ENCODE measurements around the gene BCORL1. TPM values are rescaled to one million over a fixed set of nuclear protein-coding genes. Genes with fewer than 3 reads are reported as not detected.

Gene BCORL1
- polyA plus RNA-seq, 6 donors from 2014 or later = 0.31 to 2.1 (median 0.70) TPM; not detected in 1

- no peak overlapping the region for H3K4me3 Mint-ChIP-seq
- H3K27ac Mint-ChIP-seq = no peak overlapping the region
- DNase-seq = no peak
- H3K9me3 Mint-ChIP-seq = no peaks in the 10 kb centered on the region
- peaks cover 3 to 4% (median 4%) of the 10 kb centered on the region in 3 donors for H3K4me1 Mint-ChIP-seq
- H3K27me3 Mint-ChIP-seq = peaks cover 0 to 21% (median 8%) of the 10 kb centered on the region in 3 donors
- no peaks in the 10 kb centered on the region for H3K36me3 Mint-ChIP-seq
- no peak for ATAC-seq (ENCODE audit: low read depth in 2 of 2)
These were observed 6.0 kb upstream of the BCORL1 start for GRCh38 chrX:129976441-129976840.

- Mint-ChIP-seq H3K9me3 (no peaks in the 10 kb centered on the region), H3K27ac (peak overlapping the region in 2 of 6 donors; percentile 49 to 76), H3K4me3 (peak overlapping the region in 7 of 8 donors; percentile 36 to 89 (median 79)), H3K36me3 (no peaks in the 10 kb centered on the region), H3K27me3 (peaks cover 0 to 2% (median 0%) of the 10 kb centered on the region in 3 donors), H3K4me1 (peaks cover 5 to 9% (median 5%) of the 10 kb centered on the region in 3 donors)
- ATAC-seq (ENCODE audit: low read depth in 2 of 2) (no peak), DNase-seq (no peak)
These were observed 3.1 kb upstream of the BCORL1 start for GRCh38 chrX:129979207-129979920.

- H3K27me3 Mint-ChIP-seq = no peaks in the 10 kb centered on the region
- peaks cover 11 to 15% (median 12%) of the 10 kb centered on the region in 3 donors for H3K4me1 Mint-ChIP-seq
- H3K36me3 Mint-ChIP-seq = no peaks in the 10 kb centered on the region
- no peaks in the 10 kb centered on the region for H3K9me3 Mint-ChIP-seq
- peak overlapping the region in 5 of 8 donors; percentile 29 to 82 (median 67) for H3K4me3 Mint-ChIP-seq
- H3K27ac Mint-ChIP-seq = no peak overlapping the region
- DNase-seq = peak; percentile 17
- ATAC-seq (ENCODE audit: low read depth in 2 of 2) = no peak
These were observed 2.4 kb upstream of the BCORL1 start for GRCh38 chrX:129980001-129980401.

- no peaks in the 10 kb centered on the region for H3K36me3 Mint-ChIP-seq
- H3K4me1 Mint-ChIP-seq = peaks cover 14 to 20% (median 16%) of the 10 kb centered on the region in 3 donors
- no peak for ATAC-seq (ENCODE audit: low read depth in 2 of 2)
- no peak for DNase-seq
- no peaks in the 10 kb centered on the region for H3K27me3 Mint-ChIP-seq
- peak overlapping the region in 1 of 6 donors; percentile 53 for H3K27ac Mint-ChIP-seq
- H3K4me3 Mint-ChIP-seq = peak overlapping the region in 1 of 8 donors; percentile 67
- no peaks in the 10 kb centered on the region for H3K9me3 Mint-ChIP-seq
These were observed 1.8 kb upstream of the BCORL1 start for GRCh38 chrX:129980540-129981199.

- H3K27ac Mint-ChIP-seq = peak overlapping the region in 2 of 6 donors; percentile 51 to 53
- H3K4me1 Mint-ChIP-seq = peaks cover 14 to 20% (median 16%) of the 10 kb centered on the region in 3 donors
- no peaks in the 10 kb centered on the region for H3K36me3 Mint-ChIP-seq
- H3K9me3 Mint-ChIP-seq = no peaks in the 10 kb centered on the region
- ATAC-seq (ENCODE audit: low read depth in 2 of 2) (no peak), DNase-seq (no peak)
- H3K4me3 Mint-ChIP-seq = no peak overlapping the region
- no peaks in the 10 kb centered on the region for H3K27me3 Mint-ChIP-seq
These were observed 1.3 kb upstream of the BCORL1 start for GRCh38 chrX:129981200-129981553.

- Mint-ChIP-seq H3K27me3 (no peaks in the 10 kb centered on the region), H3K27ac (peak overlapping the region in 2 of 6 donors; percentile 78 to 82), H3K36me3 (no peaks in the 10 kb centered on the region), H3K4me1 (peaks cover 15 to 21% (median 19%) of the 10 kb centered on the region in 3 donors), H3K4me3 (no peak overlapping the region), H3K9me3 (no peaks in the 10 kb centered on the region)
- DNase-seq (no peak), ATAC-seq (ENCODE audit: low read depth in 2 of 2) (no peak)
These were observed 609 bp upstream of the BCORL1 start for GRCh38 chrX:129981752-129982299.

GRCh38 chrX:129983575-129984110 lies 1.2 kb downstream of the BCORL1 start:
- no peaks in the 10 kb centered on the region for H3K9me3 Mint-ChIP-seq
- peak; percentile 12 for DNase-seq
- no peaks in the 10 kb centered on the region for H3K36me3 Mint-ChIP-seq
- no peak for ATAC-seq (ENCODE audit: low read depth in 2 of 2)
- H3K27ac Mint-ChIP-seq = peak overlapping the region in 1 of 6 donors; percentile 15
- no peak overlapping the region for H3K4me3 Mint-ChIP-seq
- H3K4me1 Mint-ChIP-seq = peaks cover 15 to 30% (median 21%) of the 10 kb centered on the region in 3 donors
- H3K27me3 Mint-ChIP-seq = no peaks in the 10 kb centered on the region

- H3K9me3 Mint-ChIP-seq = no peaks in the 10 kb centered on the region
- H3K27me3 Mint-ChIP-seq = no peaks in the 10 kb centered on the region
- peak overlapping the region in 4 of 6 donors; percentile 42 to 64 (median 54) for H3K27ac Mint-ChIP-seq
- peak overlapping the region in 7 of 8 donors; percentile 83 to 91 (median 87) for H3K4me3 Mint-ChIP-seq
- peak; percentile 2 to 14 for ATAC-seq (ENCODE audit: low read depth in 2 of 2)
- peak; percentile 27 for DNase-seq
- H3K36me3 Mint-ChIP-seq = no peaks in the 10 kb centered on the region
- peaks cover 15 to 30% (median 21%) of the 10 kb centered on the region in 3 donors for H3K4me1 Mint-ChIP-seq
These were observed 1.9 kb downstream of the BCORL1 start for GRCh38 chrX:129984111-129984958.

- no peaks in the 10 kb centered on the region for H3K36me3 Mint-ChIP-seq
- DNase-seq = no peak
- no peaks in the 10 kb centered on the region for H3K9me3 Mint-ChIP-seq
- H3K4me1 Mint-ChIP-seq = peaks cover 10 to 23% (median 17%) of the 10 kb centered on the region in 3 donors
- no peak overlapping the region for H3K4me3 Mint-ChIP-seq
- no peak overlapping the region for H3K27ac Mint-ChIP-seq
- ATAC-seq (ENCODE audit: low read depth in 2 of 2) = no peak
- H3K27me3 Mint-ChIP-seq = no peaks in the 10 kb centered on the region
These were observed 5.4 kb downstream of the BCORL1 start for GRCh38 chrX:129987871-129988270.

GRCh38 chrX:129992181-129992580 lies 9.7 kb downstream of the BCORL1 start:
- Mint-ChIP-seq H3K9me3 (no peaks in the 10 kb centered on the region), H3K27me3 (no peaks in the 10 kb centered on the region), H3K4me1 (peaks cover 0 to 6% (median 3%) of the 10 kb centered on the region in 3 donors), H3K36me3 (no peaks in the 10 kb centered on the region), H3K27ac (no peak overlapping the region), H3K4me3 (no peak overlapping the region)
- ATAC-seq (ENCODE audit: low read depth in 2 of 2) (no peak), DNase-seq (no peak)

GRCh38 chrX:129996120-129996519 lies 13.7 kb downstream of the BCORL1 start:
- Mint-ChIP-seq H3K27me3 (no peaks in the 10 kb centered on the region), H3K4me3 (no peak overlapping the region), H3K9me3 (no peaks in the 10 kb centered on the region), H3K4me1 (peaks cover 0 to 3% (median 0%) of the 10 kb centered on the region in 3 donors), H3K27ac (no peak overlapping the region), H3K36me3 (no peaks in the 10 kb centered on the region)
- no peak for DNase-seq
- ATAC-seq (ENCODE audit: low read depth in 2 of 2) = no peak

- ATAC-seq (ENCODE audit: low read depth in 2 of 2) (no peak), DNase-seq (no peak)
- Mint-ChIP-seq H3K9me3 (no peaks in the 10 kb centered on the region), H3K36me3 (no peaks in the 10 kb centered on the region), H3K27ac (no peak overlapping the region), H3K4me3 (no peak overlapping the region), H3K27me3 (no peaks in the 10 kb centered on the region), H3K4me1 (peaks cover under 1 to 12% (median 6%) of the 10 kb centered on the region in 3 donors)
These were observed 14.7 kb downstream of the BCORL1 start for GRCh38 chrX:129997086-129997485.

- no peaks in the 10 kb centered on the region for H3K27me3 Mint-ChIP-seq
- DNase-seq = no peak
- H3K36me3 Mint-ChIP-seq = no peaks in the 10 kb centered on the region
- peaks cover 2 to 12% (median 12%) of the 10 kb centered on the region in 3 donors for H3K4me1 Mint-ChIP-seq
- no peak overlapping the region for H3K27ac Mint-ChIP-seq
- H3K9me3 Mint-ChIP-seq = no peaks in the 10 kb centered on the region
- no peak for ATAC-seq (ENCODE audit: low read depth in 2 of 2)
- no peak overlapping the region for H3K4me3 Mint-ChIP-seq
These were observed 15.6 kb downstream of the BCORL1 start for GRCh38 chrX:129998021-129998420.

Measured in naive B cell (primary cell).